Suprapubic skin (tissue), 4 donors: Measurements from ENCODE around the gene COMMD2. TPM values are rescaled to one million over a fixed set of nuclear protein-coding genes. Genes with fewer than 3 reads are reported as not detected.

ENCODE experiments used
- DNase-seq, 2 donors: peaks; one replicate each; pipeline ENCODE4 v3.0.0-alpha.2; 2019; ENCODE audit warnings: low spot score in 2 of 2
- H3K27ac ChIP-seq: fragments of 200-600 bp; sonication (generic); one replicate; pipeline ENCODE4 v1.5.1; 2019
- H3K27me3 ChIP-seq: fragments of 200-600 bp; sonication (generic); one replicate; pipeline ENCODE4 v1.5.1; 2019
- H3K36me3 ChIP-seq: fragments of 200-600 bp; sonication (generic); one replicate; pipeline ENCODE4 v1.5.1; 2019
- H3K4me1 ChIP-seq: fragments of 200-600 bp; sonication (generic); one replicate; pipeline ENCODE4 v1.5.1; 2019
- H3K4me3 ChIP-seq: fragments of 200-600 bp; sonication (generic); one replicate; pipeline ENCODE4 v1.5.1; 2019; ENCODE audit warnings: mild to moderate bottlenecking
- H3K9me3 ChIP-seq: fragments of 200-600 bp; sonication (generic); one replicate; pipeline ENCODE4 v1.5.1; 2019
- CTCF ChIP-seq, 2 donors: fragments of 200-600 bp in 1 of 2; fragments of 450-650 bp in 1 of 2; sonication (generic) in 1 of 2; IDR thresholded peaks; one replicate each; pipeline ENCODE4 v1.5.1; 2016 to 2019; ENCODE audit warnings: antibody characterized with exemption in 2 of 2, mild to moderate bottlenecking in 1 of 2, moderate library complexity in 1 of 2
- EP300 ChIP-seq: sonication (generic); formaldehyde crosslinking; IDR thresholded peaks from one replicate; pipeline ENCODE4 v1.6.1; 2017; ENCODE audit warnings: antibody characterized with exemption
- POLR2A ChIP-seq, 2 donors: fragments of 450-650 bp; IDR thresholded peaks; one replicate each; pipeline ENCODE4 v1.6.1; 2017; ENCODE audit warnings: antibody characterized with exemption in 2 of 2, mild to moderate bottlenecking in 2 of 2, moderate library complexity in 2 of 2
- POLR2AphosphoS5 ChIP-seq, 3 donors: sonication (generic); formaldehyde crosslinking; IDR thresholded peaks; one replicate each; pipeline ENCODE4 v1.6.1; 2017; ENCODE audit warnings: antibody characterized with exemption in 3 of 3
- WGBS: methylation state at CpG from one replicate; pipeline ENCODE4 v1.1.5; 2018; 5-methylcytosine and 5-hydroxymethylcytosine counted together
- total RNA-seq, 4 donors: library from RNA; depleted of rRNA; stranded (reverse); fragments of >200 nt; gene quantifications; one replicate each; pipeline ENCODE4 v1.1.0, GENCODE V29; 2016

Gene COMMD2
- total RNA-seq, 4 donors from 2014 or later: 21.0 to 29.5 (median 25.5) TPM

- Histone ChIP-seq H3K9me3 (no peaks in the 10 kb centered on the region), H3K4me1 (no peaks in the 10 kb centered on the region), H3K4me3 (no peak overlapping the region), H3K36me3 (no peaks in the 10 kb centered on the region), H3K27ac (no peak overlapping the region), H3K27me3 (no peaks in the 10 kb centered on the region)
- DNase-seq: no peak
- TF ChIP-seq POLR2A (IDR thresholded peaks at IDR 0.05) (no peak), EP300 (no peak), POLR2AphosphoS5 (IDR thresholded peaks at IDR 0.05) (no peak), CTCF (IDR thresholded peaks at IDR 0.05) (no peak)
Observed at GRCh38 chr3:149783576-149783975, 31.3 kb upstream of the COMMD2 start.

GRCh38 chr3:149781741-149782140, 29.5 kb upstream of the COMMD2 start:
- H3K4me3 ChIP-seq: no peak overlapping the region
- H3K27me3 ChIP-seq: no peaks in the 10 kb centered on the region
- no peaks in the 10 kb centered on the region for H3K9me3 ChIP-seq
- no peaks in the 10 kb centered on the region for H3K4me1 ChIP-seq
- TF ChIP-seq POLR2A (IDR thresholded peaks at IDR 0.05) (no peak), CTCF (IDR thresholded peaks at IDR 0.05) (no peak), POLR2AphosphoS5 (IDR thresholded peaks at IDR 0.05) (no peak)
- no peaks in the 10 kb centered on the region for H3K36me3 ChIP-seq
- 90% methylated on average over 3 of the region's 3 CpGs for WGBS
- H3K27ac ChIP-seq: peak overlapping the region; percentile 2
- DNase-seq: no peak

GRCh38 chr3:149781211-149781610, 28.9 kb upstream of the COMMD2 start:
- 77% methylated on average over 4 of the region's 4 CpGs for WGBS
- no peaks in the 10 kb centered on the region for H3K9me3 ChIP-seq
- no peaks in the 10 kb centered on the region for H3K27me3 ChIP-seq
- no peak for DNase-seq
- TF ChIP-seq POLR2A (IDR thresholded peaks at IDR 0.05): no peak
- H3K27ac ChIP-seq: peak overlapping the region; percentile 2
- no peak overlapping the region for H3K4me3 ChIP-seq
- no peaks in the 10 kb centered on the region for H3K4me1 ChIP-seq
- H3K36me3 ChIP-seq: no peaks in the 10 kb centered on the region

- TF ChIP-seq CTCF (IDR thresholded peaks at IDR 0.05) (no peak), EP300 (no peak), POLR2A (IDR thresholded peaks at IDR 0.05) (no peak)
- Histone ChIP-seq H3K27ac (no peak overlapping the region), H3K4me3 (no peak overlapping the region), H3K4me1 (no peaks in the 10 kb centered on the region), H3K27me3 (no peaks in the 10 kb centered on the region), H3K9me3 (no peaks in the 10 kb centered on the region), H3K36me3 (no peaks in the 10 kb centered on the region)
- no peak for DNase-seq
- 87% methylated on average over 2 of the region's 2 CpGs for WGBS
Observed at GRCh38 chr3:149777414-149778214, 25.3 kb upstream of the COMMD2 start.

GRCh38 chr3:149776170-149776569, 23.9 kb upstream of the COMMD2 start:
- Histone ChIP-seq H3K27me3 (no peaks in the 10 kb centered on the region), H3K9me3 (no peaks in the 10 kb centered on the region), H3K36me3 (no peaks in the 10 kb centered on the region), H3K27ac (no peak overlapping the region), H3K4me3 (no peak overlapping the region), H3K4me1 (no peaks in the 10 kb centered on the region)
- no peak for TF ChIP-seq EP300
- no peak for TF ChIP-seq POLR2AphosphoS5 (IDR thresholded peaks at IDR 0.05)
- no peak for TF ChIP-seq POLR2A (IDR thresholded peaks at IDR 0.05)
- TF ChIP-seq CTCF (IDR thresholded peaks at IDR 0.05): no peak
- DNase-seq: no peak
- WGBS: 84% methylated on average over 1 of the region's 1 CpG

- no peak for DNase-seq
- H3K4me3 ChIP-seq: no peak overlapping the region
- no peaks in the 10 kb centered on the region for H3K27me3 ChIP-seq
- no peak overlapping the region for H3K27ac ChIP-seq
- no peaks in the 10 kb centered on the region for H3K9me3 ChIP-seq
- WGBS: 96% methylated on average over 2 of the region's 2 CpGs
- TF ChIP-seq POLR2AphosphoS5 (IDR thresholded peaks at IDR 0.05) (no peak), POLR2A (IDR thresholded peaks at IDR 0.05) (no peak), CTCF (IDR thresholded peaks at IDR 0.05) (no peak), EP300 (no peak)
- H3K36me3 ChIP-seq: no peaks in the 10 kb centered on the region
- no peaks in the 10 kb centered on the region for H3K4me1 ChIP-seq
Observed at GRCh38 chr3:149772861-149773260, 20.6 kb upstream of the COMMD2 start.
